A673 (cell line): ENCODE results near the gene ZNF76.

Experiments used
- EZH2 ChIP-seq: fragments of 200-600 bp; sonication (generic); IDR thresholded peaks from 2 replicates; pipeline ENCODE4 v1.6.1; 2017; ENCODE audit warnings: borderline replicate concordance, low read depth, mild to moderate bottlenecking, mixed read lengths, antibody characterized with exemption, low read length; ENCODE audit not compliant: poor library complexity, severe bottlenecking
- TF ChIP-seq, protein P1 (sequence below): fragments of 300-800, 200-600 bp; sonication (generic); conservative IDR thresholded peaks from 2 replicates; pipeline ENCODE4 v1.5.1; 2017; ENCODE audit warnings: low read depth, mild to moderate bottlenecking, antibody characterized with exemption, low read length, moderate library complexity, mixed read lengths

DNA sequence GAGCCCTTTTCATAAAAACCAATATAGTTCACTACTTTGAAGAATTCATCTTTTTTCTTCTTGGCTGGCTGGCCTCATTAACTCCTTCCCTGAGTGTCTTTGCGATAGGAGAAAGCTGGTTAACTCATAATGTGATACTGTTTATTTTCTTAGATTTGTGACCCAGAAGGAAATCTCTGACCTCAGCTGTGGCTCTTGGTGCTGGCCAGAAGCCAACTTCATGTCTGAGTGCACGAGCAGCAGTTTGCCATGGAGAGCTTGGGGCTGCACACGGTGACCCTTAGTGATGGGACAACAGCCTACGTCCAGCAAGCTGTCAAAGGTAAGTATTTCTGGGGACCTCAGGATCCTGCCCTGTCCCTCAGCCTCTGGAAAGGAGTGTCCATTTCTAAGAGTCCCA, 21.4 kb downstream of the ZNF76 start:
- TF ChIP-seq, protein P1, sequence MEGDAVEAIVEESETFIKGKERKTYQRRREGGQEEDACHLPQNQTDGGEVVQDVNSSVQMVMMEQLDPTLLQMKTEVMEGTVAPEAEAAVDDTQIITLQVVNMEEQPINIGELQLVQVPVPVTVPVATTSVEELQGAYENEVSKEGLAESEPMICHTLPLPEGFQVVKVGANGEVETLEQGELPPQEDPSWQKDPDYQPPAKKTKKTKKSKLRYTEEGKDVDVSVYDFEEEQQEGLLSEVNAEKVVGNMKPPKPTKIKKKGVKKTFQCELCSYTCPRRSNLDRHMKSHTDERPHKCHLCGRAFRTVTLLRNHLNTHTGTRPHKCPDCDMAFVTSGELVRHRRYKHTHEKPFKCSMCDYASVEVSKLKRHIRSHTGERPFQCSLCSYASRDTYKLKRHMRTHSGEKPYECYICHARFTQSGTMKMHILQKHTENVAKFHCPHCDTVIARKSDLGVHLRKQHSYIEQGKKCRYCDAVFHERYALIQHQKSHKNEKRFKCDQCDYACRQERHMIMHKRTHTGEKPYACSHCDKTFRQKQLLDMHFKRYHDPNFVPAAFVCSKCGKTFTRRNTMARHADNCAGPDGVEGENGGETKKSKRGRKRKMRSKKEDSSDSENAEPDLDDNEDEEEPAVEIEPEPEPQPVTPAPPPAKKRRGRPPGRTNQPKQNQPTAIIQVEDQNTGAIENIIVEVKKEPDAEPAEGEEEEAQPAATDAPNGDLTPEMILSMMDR: no peak
- TF ChIP-seq EZH2: no peak
